SK-MEL-5 (cell line): ENCODE data around the gene PRKACA. TPM values are rescaled to one million over a fixed set of nuclear protein-coding genes. Genes with fewer than 3 reads are reported as not detected.
"Not testable (repeated sequence)": the region's sequence is repeated elsewhere in the genome, so short reads cannot be mapped to it uniquely, and the experiment has no call there.

Source experiments
- DNase-seq: peaks from one replicate; pipeline ENCODE4 v3.0.0-alpha.2; 2016; ENCODE audit warnings: low read depth, low spot score
- in situ Hi-C: cut with HindIII; loops from 2 replicates; pipeline ENCODE4 v1.10.0; 2016; ENCODE audit warnings: low sequenced_read_pairs, high pct_unique_total_duplicates, low pct_unique_long_range_greater_than_20kb
- total RNA-seq: library from RNA; depleted of rRNA; stranded (reverse); fragments of >200 nt; shearing (Covaris generic); gene quantifications from 2 replicates; pipeline ENCODE4 v1.2.3, GENCODE V29; 2014

PRKACA gene
- total RNA-seq, 1 experiment from 2014 or later = 15.3 TPM

GRCh38 chr19:14150041-14150769 is 32.6 kb upstream of the PRKACA start:
- no peak for DNase-seq
- in situ Hi-C loops = no loop called here

GRCh38 chr19:14149509-14149994 is 32.0 kb upstream of the PRKACA start:
- in situ Hi-C loops = no loop called here
- DNase-seq = no peak

GRCh38 chr19:14148751-14149410 is 31.3 kb upstream of the PRKACA start:
- no peak for DNase-seq
- in situ Hi-C loops = no loop called here

- in situ Hi-C loops = no loop called here
- DNase-seq = peak; percentile 49
These were observed 30.4 kb upstream of the PRKACA start for GRCh38 chr19:14147797-14148605.

GRCh38 chr19:14146789-14147216 is 29.2 kb upstream of the PRKACA start:
- in situ Hi-C loops = no loop called here
- no peak for DNase-seq

GRCh38 chr19:14146169-14146568 is 28.6 kb upstream of the PRKACA start:
- in situ Hi-C loops, DNase-seq: not testable (repeated sequence)

GRCh38 chr19:14145381-14145780 is 27.8 kb upstream of the PRKACA start:
- DNase-seq = no peak
- in situ Hi-C loops = no loop called here

DNA sequence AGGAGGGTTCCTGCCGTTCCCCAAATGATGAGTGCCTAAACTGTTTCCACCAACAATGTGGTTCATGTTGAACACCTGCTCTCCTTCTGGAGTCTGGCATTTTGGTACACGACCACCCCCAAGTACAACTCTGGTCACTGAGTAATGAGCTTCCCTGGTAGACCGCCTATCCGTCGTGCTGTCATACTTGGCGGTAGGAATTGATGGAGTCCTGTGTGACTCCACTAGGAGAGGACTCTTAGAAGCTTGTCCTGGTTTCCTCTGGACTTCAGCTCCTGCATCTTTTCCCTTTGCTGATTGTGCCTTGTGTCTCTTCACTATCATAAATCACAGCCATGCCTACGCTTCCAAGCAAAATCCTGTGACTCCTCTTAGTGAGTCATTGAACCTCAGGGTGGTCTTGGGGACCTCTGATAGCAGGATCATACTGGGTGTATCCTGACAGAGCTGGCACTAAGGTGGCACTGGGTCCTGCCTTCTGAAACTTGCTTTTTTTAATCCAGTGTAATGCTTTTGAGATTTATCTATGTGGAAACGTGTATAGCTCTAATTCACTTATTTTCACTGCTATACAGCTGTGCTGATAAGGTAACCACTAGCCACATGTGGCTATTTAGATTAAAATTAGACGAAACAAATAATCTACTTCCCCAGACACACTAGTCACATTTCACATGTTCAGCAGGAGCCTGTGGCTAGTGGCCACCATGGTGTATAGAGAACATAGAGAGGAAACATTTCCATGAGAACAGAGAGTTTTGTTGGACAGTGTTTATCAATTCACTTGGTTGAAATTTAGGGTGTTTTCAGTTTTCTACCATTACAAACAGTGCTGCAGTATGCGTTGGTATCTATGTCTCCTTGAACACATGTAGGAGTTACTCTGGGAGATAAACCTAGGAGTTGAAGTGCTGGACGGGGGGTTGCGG is 25.0 kb upstream of the PRKACA start:
- DNase-seq = no peak
- in situ Hi-C loops = no loop called here

GRCh38 chr19:14141041-14141440 is 23.5 kb upstream of the PRKACA start:
- in situ Hi-C loops = no loop called here
- no peak for DNase-seq

DNA sequence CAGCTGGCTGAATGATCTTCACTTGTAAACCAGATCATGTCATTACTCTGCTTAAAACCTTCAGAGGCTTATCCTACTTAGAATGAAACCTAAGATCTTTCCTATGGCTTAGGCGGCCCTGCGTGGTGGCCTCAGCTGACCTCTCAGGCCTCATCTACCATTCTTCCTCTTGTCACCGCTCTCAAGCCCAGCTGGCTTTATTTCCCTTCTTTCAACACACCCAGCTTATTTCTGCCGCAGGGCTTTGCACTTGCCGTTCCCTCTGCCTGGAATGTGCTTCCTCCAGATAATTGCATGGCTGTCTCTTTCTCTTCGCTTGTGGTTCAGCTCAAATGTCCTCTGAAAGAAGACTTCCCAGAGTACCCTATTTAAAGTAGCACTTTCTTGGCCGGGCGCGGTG is 22.4 kb upstream of the PRKACA start:
- peak; percentile 63 for DNase-seq
- in situ Hi-C loops = no loop called here

DNA sequence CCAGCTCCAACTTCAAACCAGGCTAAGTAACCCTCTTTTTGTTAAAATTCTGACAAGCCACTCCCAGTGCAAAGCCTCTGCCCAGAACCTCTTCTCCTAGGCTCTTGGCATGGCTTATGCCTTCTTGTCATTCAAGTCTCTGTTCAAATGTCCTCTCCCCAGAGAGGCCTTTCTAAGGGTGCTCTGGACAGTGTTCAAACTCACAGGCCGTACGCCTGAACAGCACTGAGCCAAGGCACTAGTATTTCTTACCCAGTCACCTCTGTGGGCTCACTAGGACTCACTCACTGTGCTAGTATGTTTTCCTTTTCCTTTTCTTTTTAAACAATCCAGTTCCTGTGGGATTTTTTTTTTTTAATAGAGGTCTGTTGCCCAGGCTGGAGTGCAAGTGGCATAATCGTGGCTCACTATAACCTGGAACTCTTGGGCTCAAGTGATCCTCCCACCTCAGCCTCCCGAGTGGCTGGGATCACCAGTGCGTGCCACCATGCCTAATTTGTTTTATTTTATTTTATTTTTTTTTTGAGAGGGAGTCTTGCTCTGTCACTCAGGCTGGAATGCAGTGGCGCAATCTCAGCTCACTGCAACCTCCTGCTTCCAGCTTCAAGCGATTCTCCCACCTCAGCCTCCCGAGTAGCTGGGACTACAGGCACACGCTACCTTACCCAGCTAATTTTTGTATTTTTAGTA is 21.2 kb upstream of the PRKACA start:
- no peak for DNase-seq
- in situ Hi-C loops = no loop called here

DNA sequence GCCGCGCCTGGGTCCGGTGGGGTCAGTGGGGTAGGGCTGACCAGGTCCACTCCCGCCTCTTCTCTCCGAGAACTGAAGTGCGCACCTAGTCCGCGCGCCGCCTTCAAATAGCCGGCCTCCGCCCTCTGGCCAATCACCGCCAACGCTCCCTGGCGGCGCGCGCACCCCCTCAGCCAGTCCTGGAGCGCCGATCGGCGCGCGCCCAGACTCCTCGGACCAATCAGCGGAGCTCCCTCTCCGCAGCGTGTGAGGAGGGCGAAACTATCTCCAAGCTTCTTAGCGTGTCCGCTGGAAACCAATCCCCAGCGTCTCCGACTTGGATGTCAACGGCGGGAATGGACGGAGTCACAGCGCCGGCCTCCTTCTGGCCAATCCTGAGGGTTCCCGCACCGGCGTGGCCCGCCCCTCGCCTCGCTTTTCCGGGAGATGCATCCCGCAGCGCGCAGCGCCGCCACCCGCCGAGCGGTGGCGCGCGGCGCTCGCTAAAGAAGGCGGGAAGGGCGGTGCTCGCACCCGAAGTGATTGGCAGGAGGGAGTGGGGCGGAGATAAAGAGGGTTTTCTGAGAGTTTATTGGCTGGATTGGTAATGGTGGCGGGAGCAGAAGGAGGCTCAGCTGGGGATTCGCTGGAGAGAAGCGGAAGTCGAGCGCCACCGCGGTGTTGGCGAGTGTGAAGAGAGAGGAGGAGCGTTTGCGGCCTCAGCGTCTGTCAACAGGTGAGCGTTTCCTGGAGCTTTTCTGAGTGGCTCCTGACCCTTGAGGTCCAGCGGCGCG is 19.1 kb upstream of the PRKACA start, which contains the start of gene ASF1B:
ASF1B (minus strand) TSS at position 81 of the 773 bp plus-strand sequence. CDS start 133 bp downstream, outside the sequence.
- in situ Hi-C loops = no loop called here
- peak; percentile 98 for DNase-seq

GRCh38 chr19:14135985-14136508 is 18.5 kb upstream of the PRKACA start:
- in situ Hi-C loops = no loop called here
- no peak for DNase-seq

- in situ Hi-C loops = no loop called here
- no peak for DNase-seq
These were observed 17.8 kb upstream of the PRKACA start for GRCh38 chr19:14135355-14135754.

GRCh38 chr19:14127929-14128509 is 10.5 kb upstream of the PRKACA start:
- DNase-seq = no peak
- in situ Hi-C loops = no loop called here
